ENCODE results near the gene C8A.

Gene C8A

DNA sequence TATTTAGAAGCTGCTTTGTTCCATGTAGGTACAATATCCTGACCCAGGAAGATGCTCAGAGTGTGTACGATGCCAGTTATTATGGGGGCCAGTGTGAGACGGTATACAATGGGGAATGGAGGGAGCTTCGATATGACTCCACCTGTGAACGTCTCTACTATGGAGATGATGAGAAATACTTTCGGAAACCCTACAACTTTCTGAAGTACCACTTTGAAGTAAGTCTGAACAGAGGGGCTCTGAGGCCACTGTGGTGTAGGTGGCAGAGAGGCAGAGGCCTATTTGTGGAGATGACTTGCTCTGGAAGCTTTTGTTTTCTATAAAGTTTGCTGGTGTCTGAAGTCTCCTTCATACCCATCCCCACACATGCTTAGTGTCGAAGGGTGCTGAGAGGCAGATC lies 26.8 kb downstream of the C8A start:
- H3K9me3 ChIP-seq (ENCODE audit: control insufficient read depth, low read length) = no peaks in the 10 kb centered on the region
- no peaks in the 10 kb centered on the region for H3K36me3 ChIP-seq (ENCODE audit: control insufficient read depth, insufficient read depth, low read length)
- no peak overlapping the region for H3K27ac ChIP-seq (ENCODE audit: low read depth, low read length, severe bottlenecking)
- no peak overlapping the region for H3K4me3 ChIP-seq (ENCODE audit: extremely low read depth, insufficient read depth, low read length, poor library complexity, severe bottlenecking)
- no peaks in the 10 kb centered on the region for H3K4me1 ChIP-seq (ENCODE audit: control insufficient read depth, insufficient read depth, low read length, poor library complexity, severe bottlenecking)
- WGBS, 2 experiments (ENCODE audit: insufficient coverage in 2 of 2) = 92 to 94% methylated on average over 5 to 6 of the region's 6 CpGs

- H3K27ac ChIP-seq (ENCODE audit: low read depth, low read length, severe bottlenecking) = no peak overlapping the region
- no peaks in the 10 kb centered on the region for H3K4me1 ChIP-seq (ENCODE audit: control insufficient read depth, insufficient read depth, low read length, poor library complexity, severe bottlenecking)
- no peak overlapping the region for H3K4me3 ChIP-seq (ENCODE audit: extremely low read depth, insufficient read depth, low read length, poor library complexity, severe bottlenecking)
- no peaks in the 10 kb centered on the region for H3K36me3 ChIP-seq (ENCODE audit: control insufficient read depth, insufficient read depth, low read length)
- WGBS, 2 experiments (ENCODE audit: insufficient coverage in 2 of 2) = 80 to 93% methylated on average over 3 of the region's 3 CpGs
- no peaks in the 10 kb centered on the region for H3K9me3 ChIP-seq (ENCODE audit: control insufficient read depth, low read length)
Measured at GRCh38 chr1:56890229-56890628, 35.6 kb downstream of the C8A start.

DNA sequence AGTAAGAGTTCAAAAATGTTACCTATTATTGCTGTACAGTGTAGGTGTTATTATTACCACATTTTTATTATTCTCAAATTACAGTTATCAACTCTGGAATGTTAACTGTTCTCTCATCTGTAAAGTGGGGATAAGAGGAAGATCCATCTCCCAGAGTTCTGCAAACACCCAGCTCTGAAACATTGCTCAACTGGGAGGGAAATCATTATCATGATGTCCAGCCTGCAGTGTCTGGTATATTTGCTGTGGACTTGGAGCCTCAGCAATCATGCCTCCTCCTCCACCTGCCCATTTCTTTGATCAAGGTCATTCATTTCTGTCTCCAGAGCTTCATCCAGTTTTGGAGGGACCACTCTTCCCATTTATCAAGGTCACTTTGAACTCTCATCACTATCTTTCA lies 39.4 kb downstream of the C8A start:
- no peak overlapping the region for H3K4me3 ChIP-seq (ENCODE audit: extremely low read depth, insufficient read depth, low read length, poor library complexity, severe bottlenecking)
- no peaks in the 10 kb centered on the region for H3K4me1 ChIP-seq (ENCODE audit: control insufficient read depth, insufficient read depth, low read length, poor library complexity, severe bottlenecking)
- no peak overlapping the region for H3K27ac ChIP-seq (ENCODE audit: low read depth, low read length, severe bottlenecking)
- no peaks in the 10 kb centered on the region for H3K9me3 ChIP-seq (ENCODE audit: control insufficient read depth, low read length)
- no peaks in the 10 kb centered on the region for H3K36me3 ChIP-seq (ENCODE audit: control insufficient read depth, insufficient read depth, low read length)

GRCh38 chr1:56897150-56898004 lies 42.8 kb downstream of the C8A start:
- no peaks in the 10 kb centered on the region for H3K4me1 ChIP-seq (ENCODE audit: control insufficient read depth, insufficient read depth, low read length, poor library complexity, severe bottlenecking)
- no peak overlapping the region for H3K27ac ChIP-seq (ENCODE audit: low read depth, low read length, severe bottlenecking)
- 83 to 100% methylated on average over 1 to 4 of the region's 6 CpGs for WGBS, 2 experiments (ENCODE audit: insufficient coverage in 2 of 2)
- H3K36me3 ChIP-seq (ENCODE audit: control insufficient read depth, insufficient read depth, low read length) = no peaks in the 10 kb centered on the region
- no peaks in the 10 kb centered on the region for H3K9me3 ChIP-seq (ENCODE audit: control insufficient read depth, low read length)
- H3K4me3 ChIP-seq (ENCODE audit: extremely low read depth, insufficient read depth, low read length, poor library complexity, severe bottlenecking) = no peak overlapping the region

GRCh38 chr1:56898005-56898373 lies 43.4 kb downstream of the C8A start:
- WGBS, 2 experiments (ENCODE audit: insufficient coverage in 2 of 2) = 75 to 95% methylated on average over 2 of the region's 2 CpGs
- Histone ChIP-seq H3K36me3 (ENCODE audit: control insufficient read depth, insufficient read depth, low read length) (no peaks in the 10 kb centered on the region), H3K4me3 (ENCODE audit: extremely low read depth, insufficient read depth, low read length, poor library complexity, severe bottlenecking) (no peak overlapping the region), H3K4me1 (ENCODE audit: control insufficient read depth, insufficient read depth, low read length, poor library complexity, severe bottlenecking) (no peaks in the 10 kb centered on the region), H3K27ac (ENCODE audit: low read depth, low read length, severe bottlenecking) (no peak overlapping the region), H3K9me3 (ENCODE audit: control insufficient read depth, low read length) (no peaks in the 10 kb centered on the region)

DNA sequence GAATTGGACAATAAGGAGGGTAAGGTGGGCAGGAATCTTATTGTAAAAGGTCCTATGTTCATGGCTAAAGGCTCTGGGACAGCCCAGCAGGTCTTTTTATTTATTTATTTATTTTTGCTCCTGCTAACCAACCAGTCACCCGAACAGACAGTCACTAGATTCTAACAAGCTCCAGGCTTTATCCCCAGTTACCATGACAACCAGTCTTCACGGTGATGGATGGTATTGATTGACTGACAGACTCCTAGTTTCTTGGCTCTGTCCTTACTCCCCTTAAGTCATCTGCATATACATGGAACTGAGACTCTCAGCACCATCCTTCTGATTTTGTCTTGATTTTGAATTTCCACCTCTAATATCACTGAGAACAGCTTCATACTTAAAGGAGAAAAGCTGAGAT lies 44.3 kb downstream of the C8A start:
- WGBS, 2 experiments (ENCODE audit: insufficient coverage in 2 of 2) = 50% methylated on average over 1 of the region's 2 CpGs; no CpG with 5 or more reads in 1 of the 2 experiments
- H3K9me3 ChIP-seq (ENCODE audit: control insufficient read depth, low read length) = no peaks in the 10 kb centered on the region
- no peak overlapping the region for H3K4me3 ChIP-seq (ENCODE audit: extremely low read depth, insufficient read depth, low read length, poor library complexity, severe bottlenecking)
- H3K27ac ChIP-seq (ENCODE audit: low read depth, low read length, severe bottlenecking) = no peak overlapping the region
- H3K4me1 ChIP-seq (ENCODE audit: control insufficient read depth, insufficient read depth, low read length, poor library complexity, severe bottlenecking) = no peaks in the 10 kb centered on the region
- no peaks in the 10 kb centered on the region for H3K36me3 ChIP-seq (ENCODE audit: control insufficient read depth, insufficient read depth, low read length)

DNA sequence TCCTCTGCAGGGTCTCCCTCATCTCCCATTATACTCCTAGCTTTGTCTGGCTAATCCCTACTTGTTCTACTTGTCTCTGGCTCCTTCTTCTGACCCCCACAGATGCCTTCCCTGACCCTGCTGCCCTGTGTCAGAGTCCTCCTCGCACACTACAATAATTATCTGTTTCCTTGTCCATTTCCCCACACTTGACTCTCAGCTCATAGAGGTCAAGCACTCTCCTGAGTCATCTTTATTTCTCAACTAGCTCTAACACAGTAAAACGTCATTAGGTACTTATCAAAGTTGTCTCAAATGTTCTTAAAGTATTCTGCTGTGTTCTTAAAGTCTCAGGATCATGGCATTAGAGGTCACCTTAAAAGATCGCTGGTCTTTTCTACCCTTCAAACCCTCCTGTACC lies 47.1 kb downstream of the C8A start:
- no peaks in the 10 kb centered on the region for H3K4me1 ChIP-seq (ENCODE audit: control insufficient read depth, insufficient read depth, low read length, poor library complexity, severe bottlenecking)
- H3K36me3 ChIP-seq (ENCODE audit: control insufficient read depth, insufficient read depth, low read length) = no peaks in the 10 kb centered on the region
- 84 to 88% methylated on average over 2 to 3 of the region's 3 CpGs for WGBS, 2 experiments (ENCODE audit: insufficient coverage in 2 of 2)
- no peak overlapping the region for H3K27ac ChIP-seq (ENCODE audit: low read depth, low read length, severe bottlenecking)
- H3K9me3 ChIP-seq (ENCODE audit: control insufficient read depth, low read length) = no peaks in the 10 kb centered on the region
- no peak overlapping the region for H3K4me3 ChIP-seq (ENCODE audit: extremely low read depth, insufficient read depth, low read length, poor library complexity, severe bottlenecking)

GRCh38 chr1:56903778-56904177 lies 49.2 kb downstream of the C8A start:
- Histone ChIP-seq H3K4me3 (ENCODE audit: extremely low read depth, insufficient read depth, low read length, poor library complexity, severe bottlenecking) (no peak overlapping the region), H3K9me3 (ENCODE audit: control insufficient read depth, low read length) (no peaks in the 10 kb centered on the region), H3K4me1 (ENCODE audit: control insufficient read depth, insufficient read depth, low read length, poor library complexity, severe bottlenecking) (no peaks in the 10 kb centered on the region), H3K36me3 (ENCODE audit: control insufficient read depth, insufficient read depth, low read length) (no peaks in the 10 kb centered on the region), H3K27ac (ENCODE audit: low read depth, low read length, severe bottlenecking) (no peak overlapping the region)
- 71 to 89% methylated on average over 1 of the region's 1 CpG for WGBS, 2 experiments (ENCODE audit: insufficient coverage in 2 of 2)

- Histone ChIP-seq H3K27ac (ENCODE audit: low read depth, low read length, severe bottlenecking) (no peak overlapping the region), H3K4me1 (ENCODE audit: control insufficient read depth, insufficient read depth, low read length, poor library complexity, severe bottlenecking) (no peaks in the 10 kb centered on the region), H3K4me3 (ENCODE audit: extremely low read depth, insufficient read depth, low read length, poor library complexity, severe bottlenecking) (no peak overlapping the region), H3K9me3 (ENCODE audit: control insufficient read depth, low read length) (no peaks in the 10 kb centered on the region), H3K36me3 (ENCODE audit: control insufficient read depth, insufficient read depth, low read length) (no peaks in the 10 kb centered on the region)
- WGBS, 2 experiments (ENCODE audit: insufficient coverage in 2 of 2) = 43 to 81% methylated on average over 1 to 2 of the region's 2 CpGs
Measured at GRCh38 chr1:56904663-56905397, 50.2 kb downstream of the C8A start.

GRCh38 chr1:56905667-56906066 lies 51.1 kb downstream of the C8A start:
- H3K4me3 ChIP-seq (ENCODE audit: extremely low read depth, insufficient read depth, low read length, poor library complexity, severe bottlenecking) = no peak overlapping the region
- H3K27ac ChIP-seq (ENCODE audit: low read depth, low read length, severe bottlenecking) = no peak overlapping the region
- H3K4me1 ChIP-seq (ENCODE audit: control insufficient read depth, insufficient read depth, low read length, poor library complexity, severe bottlenecking) = peaks cover 3% of the 10 kb centered on the region
- no peaks in the 10 kb centered on the region for H3K9me3 ChIP-seq (ENCODE audit: control insufficient read depth, low read length)
- 90% methylated on average over 1 of the region's 3 CpGs; no CpG with 5 or more reads in 1 of the 2 experiments for WGBS, 2 experiments (ENCODE audit: insufficient coverage in 2 of 2)
- no peaks in the 10 kb centered on the region for H3K36me3 ChIP-seq (ENCODE audit: control insufficient read depth, insufficient read depth, low read length)

Data from mesodermal cell (in vitro differentiated cells).